RCC 7860 (cell line): ENCODE measurements around the gene EPN2.
A peak's percentile ranks its signal among the peaks of the same experiment; 100 is the strongest.

Experiments used
- DNase-seq: peaks from one replicate; pipeline ENCODE4 v3.0.0-alpha.2; 2015; ENCODE audit warnings: low spot score
- FAIRE-seq: peaks from 2 replicates; lab custom pipeline; 2012; peaks lifted over from hg19 to GRCh38; lab: Jason Lieb, UNC

EPN2 gene

GRCh38 chr17:19238167-19238505, 970 bp downstream of the EPN2 start:
- no peak for FAIRE-seq
- DNase-seq: no peak

- FAIRE-seq (no peak), DNase-seq (no peak)
Observed at GRCh38 chr17:19239544-19239943, 2.4 kb downstream of the EPN2 start.

GRCh38 chr17:19242323-19242722, 5.2 kb downstream of the EPN2 start:
- DNase-seq: no peak
- no peak for FAIRE-seq

- DNase-seq (no peak), FAIRE-seq (no peak)
Observed at GRCh38 chr17:19242926-19243325, 5.8 kb downstream of the EPN2 start.

GRCh38 chr17:19243838-19244237, 6.7 kb downstream of the EPN2 start:
- FAIRE-seq: no peak
- no peak for DNase-seq

- FAIRE-seq (no peak), DNase-seq (no peak)
Observed at GRCh38 chr17:19244357-19244756, 7.2 kb downstream of the EPN2 start.

- DNase-seq (no peak), FAIRE-seq (no peak)
Observed at GRCh38 chr17:19244781-19245180, 7.6 kb downstream of the EPN2 start.

GRCh38 chr17:19247473-19247872, 10.3 kb downstream of the EPN2 start:
- no peak for FAIRE-seq

GRCh38 chr17:19248151-19248927, 11.2 kb downstream of the EPN2 start:
- no peak for DNase-seq

More at GRCh38 chr17:19247473-19247872, 10.3 kb downstream of the EPN2 start:
- DNase-seq: no peak

GRCh38 chr17:19248928-19249574, 11.9 kb downstream of the EPN2 start:
- DNase-seq: peak; percentile 16

More at GRCh38 chr17:19248151-19248927, 11.2 kb downstream of the EPN2 start:
- FAIRE-seq: no peak

GRCh38 chr17:19249681-19250080, 12.5 kb downstream of the EPN2 start:
- DNase-seq (no peak), FAIRE-seq (no peak)

More at GRCh38 chr17:19248928-19249574, 11.9 kb downstream of the EPN2 start:
- no peak for FAIRE-seq

- FAIRE-seq (no peak), DNase-seq (no peak)
Observed at GRCh38 chr17:19250421-19251173, 13.4 kb downstream of the EPN2 start.

GRCh38 chr17:19253112-19253511, 15.9 kb downstream of the EPN2 start:
- no peak for DNase-seq
- no peak for FAIRE-seq

GRCh38 chr17:19254651-19255050, 17.5 kb downstream of the EPN2 start:
- FAIRE-seq (no peak), DNase-seq (no peak)

GRCh38 chr17:19255279-19255678, 18.1 kb downstream of the EPN2 start:
- DNase-seq (no peak), FAIRE-seq (no peak)

GRCh38 chr17:19258371-19258770, 21.2 kb downstream of the EPN2 start:
- DNase-seq (no peak), FAIRE-seq (no peak)

- DNase-seq (no peak), FAIRE-seq (no peak)
Observed at GRCh38 chr17:19260958-19261357, 23.8 kb downstream of the EPN2 start.

GRCh38 chr17:19261426-19261825, 24.3 kb downstream of the EPN2 start:
- DNase-seq: no peak
- FAIRE-seq: no peak

GRCh38 chr17:19262650-19263631, 25.8 kb downstream of the EPN2 start:
- DNase-seq (no peak), FAIRE-seq (no peak)

GRCh38 chr17:19263641-19264051, 26.5 kb downstream of the EPN2 start:
- FAIRE-seq (no peak), DNase-seq (no peak)

GRCh38 chr17:19264268-19264667, 27.1 kb downstream of the EPN2 start:
- FAIRE-seq (no peak), DNase-seq (no peak)
